HEK293 (cell line): ENCODE data around the gene RBM27.
"Not testable (repeated sequence)": the region's sequence is repeated elsewhere in the genome, so short reads cannot be mapped to it uniquely, and the experiment has no call there.

Experiments used
- CTCF ChIA-PET: fragments of 350-600 bp; formaldehyde crosslinking; extraction: SDS; loops from one replicate; lab custom pipeline; 2021; ENCODE audit warnings: antibody characterized with exemption; lab: Yijun Ruan, JAX
- POLR2A ChIA-PET: fragments of 300-600 bp; formaldehyde crosslinking; extraction: SDS; loops from one replicate; lab custom pipeline; 2020; ENCODE audit warnings: antibody characterized with exemption, inconsistent platforms; lab: Yijun Ruan, JAX
- H3K27ac ChIP-seq: fragments of 200-500 bp; sonication (Bioruptor generic); 2 replicates; pipeline ENCODE4 v1.5.1; 2014; ENCODE audit warnings: low read depth, low read length, control low read depth, inconsistent platforms; ENCODE audit errors: extremely low read depth
- H3K36me3 ChIP-seq, 2 experiments: fragments of 200-500 bp in 1 of 2; sonication (Bioruptor generic) in 1 of 2; 1 replicate in 1 of 2; 2 replicates in 1 of 2; pipeline ENCODE4 v1.5.1; 2014 to 2017; ENCODE audit warnings: inconsistent platforms in 2 of 2, low read length in 2 of 2; ENCODE audit not compliant: control insufficient read depth in 2 of 2, insufficient read depth in 1 of 2
- H3K4me1 ChIP-seq: fragments of 200-500 bp; sonication (Bioruptor generic); 2 replicates; pipeline ENCODE4 v1.5.1; 2014; ENCODE audit warnings: mild to moderate bottlenecking, low read length, inconsistent platforms; ENCODE audit not compliant: control insufficient read depth, insufficient read depth
- H3K4me3 ChIP-seq: 2 replicates; pipeline ENCODE4 v1.5.1; 2011; ENCODE audit warnings: low read depth, mild to moderate bottlenecking, control low read depth, low read length, moderate library complexity
- H3K9me3 ChIP-seq: fragments of 200-500 bp; sonication (Bioruptor generic); 2 replicates; pipeline ENCODE4 v1.5.1; 2014; ENCODE audit warnings: low read depth, low read length, inconsistent platforms; ENCODE audit not compliant: control insufficient read depth, insufficient read depth
- BCL11A ChIP-seq: fragments of 450-650 bp; formaldehyde crosslinking; IDR thresholded peaks from 2 replicates; pipeline ENCODE4 v1.5.1; 2016; ENCODE audit warnings: low read depth, missing biosample characterization, missing genetic modification characterization
- GLIS1 ChIP-seq: fragments of 450-650 bp; formaldehyde crosslinking; IDR thresholded peaks from 2 replicates; pipeline ENCODE4 v1.5.1; 2016; ENCODE audit warnings: missing biosample characterization, missing genetic modification characterization
- INSM2 ChIP-seq: fragments of 450-650 bp; formaldehyde crosslinking; IDR thresholded peaks from 2 replicates; pipeline ENCODE4 v1.5.1; 2016; ENCODE audit warnings: missing biosample characterization, missing genetic modification characterization
- KLF1 ChIP-seq: fragments of 450-650 bp; formaldehyde crosslinking; IDR thresholded peaks from 2 replicates; pipeline ENCODE4 v1.5.1; 2016; ENCODE audit warnings: missing biosample characterization, missing genetic modification characterization
- KLF16 ChIP-seq: fragments of 450-650 bp; formaldehyde crosslinking; IDR thresholded peaks from 2 replicates; pipeline ENCODE4 v1.5.1; 2017; ENCODE audit warnings: missing biosample characterization, missing genetic modification characterization
- SP7 ChIP-seq: fragments of 450-650 bp; formaldehyde crosslinking; IDR thresholded peaks from 2 replicates; pipeline ENCODE4 v1.5.1; 2016; ENCODE audit warnings: missing biosample characterization, missing genetic modification characterization
- ZEB2 ChIP-seq: fragments of 450-650 bp; formaldehyde crosslinking; IDR thresholded peaks from 2 replicates; pipeline ENCODE4 v1.5.1; 2016; ENCODE audit warnings: missing biosample characterization, missing genetic modification characterization
- ZNF280D ChIP-seq: fragments of 450-650 bp; formaldehyde crosslinking; IDR thresholded peaks from 2 replicates; pipeline ENCODE4 v1.5.1; 2016; ENCODE audit warnings: missing biosample characterization, missing genetic modification characterization
- ZNF366 ChIP-seq: fragments of 450-650 bp; formaldehyde crosslinking; conservative IDR thresholded peaks from 2 replicates; pipeline ENCODE4 v1.5.1; 2016; ENCODE audit warnings: missing biosample characterization, missing genetic modification characterization
- ZNF426 ChIP-seq: fragments of 450-650 bp; formaldehyde crosslinking; IDR thresholded peaks from 2 replicates; pipeline ENCODE4 v1.5.1; 2017; ENCODE audit warnings: missing biosample characterization, missing genetic modification characterization, mild to moderate bottlenecking, inconsistent platforms, moderate library complexity
- TF ChIP-seq, protein P1 (sequence below): fragments of 450-650 bp; formaldehyde crosslinking; IDR thresholded peaks from 2 replicates; pipeline ENCODE4 v1.5.1; 2016; ENCODE audit warnings: missing biosample characterization, missing genetic modification characterization
- TF ChIP-seq, protein P2 (sequence below): fragments of 450-650 bp; formaldehyde crosslinking; IDR thresholded peaks from 2 replicates; pipeline ENCODE4 v1.5.1; 2016; ENCODE audit warnings: missing biosample characterization, missing genetic modification characterization
- TF ChIP-seq, protein P3 (sequence below): fragments of 450-650 bp; formaldehyde crosslinking; IDR thresholded peaks from 2 replicates; pipeline ENCODE4 v1.5.1; 2016; ENCODE audit warnings: missing biosample characterization, missing genetic modification characterization

RBM27 gene

DNA sequence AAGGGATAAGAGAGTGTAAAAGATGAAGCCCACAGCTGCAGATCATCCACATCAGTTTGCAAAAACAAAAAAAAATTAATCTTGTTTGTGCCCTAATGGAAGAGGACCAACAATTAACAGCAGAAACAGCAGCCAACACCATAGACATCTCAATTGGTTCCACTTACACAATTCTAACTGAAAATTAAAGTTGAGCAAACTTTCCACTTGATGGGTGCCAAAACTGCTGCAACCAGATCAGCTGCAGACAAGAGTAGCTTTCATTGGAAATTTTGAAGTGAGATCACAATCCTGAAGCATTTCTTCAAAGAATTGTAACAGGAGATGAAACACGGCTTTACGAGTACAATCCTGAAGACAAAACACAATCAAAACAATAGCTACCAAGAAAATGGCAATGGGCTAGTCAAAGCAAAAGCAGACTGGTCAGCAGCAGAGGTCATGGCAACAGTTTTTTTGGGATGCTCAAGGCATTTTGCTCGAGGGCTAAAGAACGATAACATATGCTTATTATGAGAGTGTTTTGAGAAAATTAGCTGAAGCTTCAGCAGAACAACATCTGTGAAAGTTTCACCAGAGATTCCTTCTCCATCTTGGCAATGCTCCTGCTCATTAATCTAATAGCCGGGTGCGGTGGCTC is 4.1 kb upstream of the RBM27 start (continued):
- TF ChIP-seq ZNF280D (tag by site-specific recombination) (no peak), ZNF366 (tag by site-specific recombination) (no peak), BCL11A (tag by site-specific recombination) (no peak), ZNF426 (tag by site-specific recombination) (no peak), KLF16 (tag by site-specific recombination) (no peak)

DNA sequence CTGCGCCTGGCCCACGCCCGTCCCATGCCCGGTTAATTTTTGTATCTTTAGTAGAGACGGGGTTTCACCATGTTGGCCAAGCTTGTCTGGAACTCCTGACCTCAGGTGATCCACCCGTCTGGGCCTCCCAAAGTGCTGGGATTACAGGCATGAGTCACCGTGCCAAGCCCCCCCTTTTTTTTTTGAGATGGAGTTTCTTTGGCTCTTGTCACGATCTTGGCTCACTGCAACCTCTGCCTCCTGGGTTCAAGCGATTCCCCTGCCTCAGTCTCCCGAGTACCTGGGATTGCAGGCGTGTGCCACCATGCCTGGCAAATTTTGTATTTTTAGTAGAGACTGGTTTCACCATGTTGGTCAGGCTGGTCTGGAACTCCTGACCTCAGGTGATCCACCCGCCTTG is 1.6 kb upstream of the RBM27 start:
- H3K36me3 ChIP-seq, CTCF ChIA-PET, H3K4me1 ChIP-seq, H3K4me3 ChIP-seq, H3K27ac ChIP-seq, H3K9me3 ChIP-seq: not testable (repeated sequence)
- POLR2A ChIA-PET = interaction anchor here (0.8 kb wide), 1 partner anchor 19 kb away, joined by 4 read pairs; the partner anchor contains the start of gene LARS1
- 0 out of 2 replicates have a peak, but pooled peaks have one; percentile 16 for TF ChIP-seq GLIS1 (tag by site-specific recombination)
- 0 out of 2 replicates have a peak, but pooled peaks have one; percentile 24 for TF ChIP-seq SP7 (tag by site-specific recombination)
- peak; percentile 33; the same call in 1 of the 2 replicates for TF ChIP-seq KLF1 (tag by site-specific recombination)
- TF ChIP-seq, protein P1, sequence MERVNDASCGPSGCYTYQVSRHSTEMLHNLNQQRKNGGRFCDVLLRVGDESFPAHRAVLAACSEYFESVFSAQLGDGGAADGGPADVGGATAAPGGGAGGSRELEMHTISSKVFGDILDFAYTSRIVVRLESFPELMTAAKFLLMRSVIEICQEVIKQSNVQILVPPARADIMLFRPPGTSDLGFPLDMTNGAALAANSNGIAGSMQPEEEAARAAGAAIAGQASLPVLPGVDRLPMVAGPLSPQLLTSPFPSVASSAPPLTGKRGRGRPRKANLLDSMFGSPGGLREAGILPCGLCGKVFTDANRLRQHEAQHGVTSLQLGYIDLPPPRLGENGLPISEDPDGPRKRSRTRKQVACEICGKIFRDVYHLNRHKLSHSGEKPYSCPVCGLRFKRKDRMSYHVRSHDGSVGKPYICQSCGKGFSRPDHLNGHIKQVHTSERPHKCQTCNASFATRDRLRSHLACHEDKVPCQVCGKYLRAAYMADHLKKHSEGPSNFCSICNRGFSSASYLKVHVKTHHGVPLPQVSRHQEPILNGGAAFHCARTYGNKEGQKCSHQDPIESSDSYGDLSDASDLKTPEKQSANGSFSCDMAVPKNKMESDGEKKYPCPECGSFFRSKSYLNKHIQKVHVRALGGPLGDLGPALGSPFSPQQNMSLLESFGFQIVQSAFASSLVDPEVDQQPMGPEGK = peak; percentile 68; the same call in 1 of the 2 replicates
- TF ChIP-seq INSM2 (tag by site-specific recombination) = 0 out of 2 replicates have a peak, but pooled peaks have one; percentile 25
- TF ChIP-seq ZEB2 = peak; percentile 27
- TF ChIP-seq, protein P2, sequence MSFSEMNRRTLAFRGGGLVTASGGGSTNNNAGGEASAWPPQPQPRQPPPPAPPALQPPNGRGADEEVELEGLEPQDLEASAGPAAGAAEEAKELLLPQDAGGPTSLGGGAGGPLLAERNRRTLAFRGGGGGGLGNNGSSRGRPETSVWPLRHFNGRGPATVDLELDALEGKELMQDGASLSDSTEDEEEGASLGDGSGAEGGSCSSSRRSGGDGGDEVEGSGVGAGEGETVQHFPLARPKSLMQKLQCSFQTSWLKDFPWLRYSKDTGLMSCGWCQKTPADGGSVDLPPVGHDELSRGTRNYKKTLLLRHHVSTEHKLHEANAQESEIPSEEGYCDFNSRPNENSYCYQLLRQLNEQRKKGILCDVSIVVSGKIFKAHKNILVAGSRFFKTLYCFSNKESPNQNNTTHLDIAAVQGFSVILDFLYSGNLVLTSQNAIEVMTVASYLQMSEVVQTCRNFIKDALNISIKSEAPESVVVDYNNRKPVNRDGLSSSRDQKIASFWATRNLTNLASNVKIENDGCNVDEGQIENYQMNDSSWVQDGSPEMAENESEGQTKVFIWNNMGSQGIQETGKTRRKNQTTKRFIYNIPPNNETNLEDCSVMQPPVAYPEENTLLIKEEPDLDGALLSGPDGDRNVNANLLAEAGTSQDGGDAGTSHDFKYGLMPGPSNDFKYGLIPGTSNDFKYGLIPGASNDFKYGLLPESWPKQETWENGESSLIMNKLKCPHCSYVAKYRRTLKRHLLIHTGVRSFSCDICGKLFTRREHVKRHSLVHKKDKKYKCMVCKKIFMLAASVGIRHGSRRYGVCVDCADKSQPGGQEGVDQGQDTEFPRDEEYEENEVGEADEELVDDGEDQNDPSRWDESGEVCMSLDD = 0 out of 2 replicates have a peak, but pooled peaks have one; percentile 25
- TF ChIP-seq, protein P3, sequence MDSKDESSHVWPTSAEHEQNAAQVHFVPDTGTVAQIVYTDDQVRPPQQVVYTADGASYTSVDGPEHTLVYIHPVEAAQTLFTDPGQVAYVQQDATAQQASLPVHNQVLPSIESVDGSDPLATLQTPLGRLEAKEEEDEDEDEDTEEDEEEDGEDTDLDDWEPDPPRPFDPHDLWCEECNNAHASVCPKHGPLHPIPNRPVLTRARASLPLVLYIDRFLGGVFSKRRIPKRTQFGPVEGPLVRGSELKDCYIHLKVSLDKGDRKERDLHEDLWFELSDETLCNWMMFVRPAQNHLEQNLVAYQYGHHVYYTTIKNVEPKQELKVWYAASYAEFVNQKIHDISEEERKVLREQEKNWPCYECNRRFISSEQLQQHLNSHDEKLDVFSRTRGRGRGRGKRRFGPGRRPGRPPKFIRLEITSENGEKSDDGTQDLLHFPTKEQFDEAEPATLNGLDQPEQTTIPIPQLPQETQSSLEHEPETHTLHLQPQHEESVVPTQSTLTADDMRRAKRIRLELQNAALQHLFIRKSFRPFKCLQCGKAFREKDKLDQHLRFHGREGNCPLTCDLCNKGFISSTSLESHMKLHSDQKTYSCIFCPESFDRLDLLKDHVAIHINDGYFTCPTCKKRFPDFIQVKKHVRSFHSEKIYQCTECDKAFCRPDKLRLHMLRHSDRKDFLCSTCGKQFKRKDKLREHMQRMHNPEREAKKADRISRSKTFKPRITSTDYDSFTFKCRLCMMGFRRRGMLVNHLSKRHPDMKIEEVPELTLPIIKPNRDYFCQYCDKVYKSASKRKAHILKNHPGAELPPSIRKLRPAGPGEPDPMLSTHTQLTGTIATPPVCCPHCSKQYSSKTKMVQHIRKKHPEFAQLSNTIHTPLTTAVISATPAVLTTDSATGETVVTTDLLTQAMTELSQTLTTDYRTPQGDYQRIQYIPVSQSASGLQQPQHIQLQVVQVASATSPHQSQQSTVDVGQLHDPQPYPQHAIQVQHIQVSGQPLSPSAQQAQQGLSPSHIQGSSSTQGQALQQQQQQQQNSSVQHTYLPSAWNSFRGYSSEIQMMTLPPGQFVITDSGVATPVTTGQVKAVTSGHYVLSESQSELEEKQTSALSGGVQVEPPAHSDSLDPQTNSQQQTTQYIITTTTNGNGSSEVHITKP (tag by site-specific recombination) = peak; percentile 40
